Trophoblast cell (in vitro differentiated cells and primary cell): ENCODE results near the gene ADAMTSL1.

Experiments
- DNase-seq, 2 donors: peaks; one replicate each; pipeline ENCODE4 v3.0.0-alpha.2; 2016
- H2AFZ ChIP-seq: 2 replicates; pipeline ENCODE4 v1.6.1; 2013; ENCODE audit warnings: low read length, moderate library complexity, mild to moderate bottlenecking; ENCODE audit not compliant: insufficient read depth, poor library complexity
- H2AK5ac ChIP-seq: 2 replicates; pipeline ENCODE4 v1.6.1; 2013; ENCODE audit warnings: mild to moderate bottlenecking, low read length
- H2BK120ac ChIP-seq: 2 replicates; pipeline ENCODE4 v1.6.1; 2013; ENCODE audit warnings: low read length, mild to moderate bottlenecking, moderate library complexity; ENCODE audit not compliant: insufficient read depth, poor library complexity
- H2BK12ac ChIP-seq: 2 replicates; pipeline ENCODE4 v1.6.1; 2013; ENCODE audit warnings: mild to moderate bottlenecking, low read length, moderate library complexity
- H2BK5ac ChIP-seq: 2 replicates; pipeline ENCODE4 v1.6.1; 2013; ENCODE audit warnings: low read length, low read depth, moderate library complexity, mild to moderate bottlenecking; ENCODE audit not compliant: poor library complexity
- H3K14ac ChIP-seq: 2 replicates; pipeline ENCODE4 v1.6.1; 2013; ENCODE audit warnings: mild to moderate bottlenecking, low read length
- H3K18ac ChIP-seq: 2 replicates; pipeline ENCODE4 v1.6.1; 2013; ENCODE audit warnings: mild to moderate bottlenecking, low read length
- H3K23ac ChIP-seq: 2 replicates; pipeline ENCODE4 v1.6.1; 2013; ENCODE audit warnings: low read length
- H3K27ac ChIP-seq: 2 replicates; pipeline ENCODE4 v1.5.1; 2013; ENCODE audit warnings: low read depth, mild to moderate bottlenecking, inconsistent platforms, low read length, moderate library complexity
- H3K27me3 ChIP-seq: 2 replicates; pipeline ENCODE4 v1.6.1; 2013; ENCODE audit warnings: inconsistent platforms, mild to moderate bottlenecking, low read length, moderate library complexity; ENCODE audit not compliant: insufficient read depth
- H3K36me3 ChIP-seq, 2 experiments: 1 replicate in 1 of 2; 2 replicates in 1 of 2; pipeline ENCODE4 v1.6.1; 2013; ENCODE audit warnings: low read length in 2 of 2, mild to moderate bottlenecking in 2 of 2, moderate library complexity in 1 of 2; ENCODE audit not compliant: insufficient read depth in 2 of 2, control insufficient read depth in 1 of 2
- H3K4ac ChIP-seq: 2 replicates; pipeline ENCODE4 v1.6.1; 2013; ENCODE audit warnings: low read depth, mild to moderate bottlenecking, low read length, moderate library complexity
- H3K4me1 ChIP-seq, 2 experiments: 1 replicate in 1 of 2; 2 replicates in 1 of 2; pipeline ENCODE4 v1.6.1; 2013; ENCODE audit warnings: low read length in 2 of 2, mild to moderate bottlenecking in 2 of 2, moderate library complexity in 1 of 2; ENCODE audit not compliant: insufficient read depth in 2 of 2, control insufficient read depth in 1 of 2
- H3K4me2 ChIP-seq: 2 replicates; pipeline ENCODE4 v1.6.1; 2013; ENCODE audit warnings: inconsistent platforms, mild to moderate bottlenecking, low read length, moderate library complexity
- H3K4me3 ChIP-seq: 2 replicates; pipeline ENCODE4 v1.5.1; 2013; ENCODE audit warnings: mild to moderate bottlenecking, low read depth, low read length, inconsistent platforms
- H3K79me1 ChIP-seq: one replicate; pipeline ENCODE4 v1.6.1; 2013; ENCODE audit warnings: low read length
- H3K79me2 ChIP-seq: 2 replicates; pipeline ENCODE4 v1.6.1; 2013; ENCODE audit warnings: low read length, mild to moderate bottlenecking; ENCODE audit not compliant: control insufficient read depth, insufficient read depth, poor library complexity
- H3K9ac ChIP-seq: 2 replicates; pipeline ENCODE4 v1.6.1; 2013; ENCODE audit warnings: mild to moderate bottlenecking, low read length
- H3K9me3 ChIP-seq: 2 replicates; pipeline ENCODE4 v1.6.1; 2013; ENCODE audit warnings: low read depth, mild to moderate bottlenecking, control low read depth, inconsistent platforms, low read length; ENCODE audit not compliant: insufficient read depth
- H4K12ac ChIP-seq: 2 replicates; pipeline ENCODE4 v1.6.1; 2013; ENCODE audit warnings: low read depth, mild to moderate bottlenecking, low read length, moderate library complexity
- H4K8ac ChIP-seq: 2 replicates; pipeline ENCODE4 v1.6.1; 2013; ENCODE audit warnings: low read depth, mild to moderate bottlenecking, low read length, moderate library complexity
- H4K91ac ChIP-seq: one replicate; pipeline ENCODE4 v1.6.1; 2013; ENCODE audit warnings: low read depth, mild to moderate bottlenecking, low read length, moderate library complexity
- WGBS: extraction: QIAGEN DNeasy Blood & Tissue Kit; methylation state at CpG from one replicate; pipeline ENCODE4 v1.1.7; 2013; ENCODE audit warnings: missing lambda C conversion rate; ENCODE audit not compliant: insufficient read length, insufficient coverage; ENCODE audit errors: extremely low coverage; 5-methylcytosine and 5-hydroxymethylcytosine counted together

ADAMTSL1 gene

DNA sequence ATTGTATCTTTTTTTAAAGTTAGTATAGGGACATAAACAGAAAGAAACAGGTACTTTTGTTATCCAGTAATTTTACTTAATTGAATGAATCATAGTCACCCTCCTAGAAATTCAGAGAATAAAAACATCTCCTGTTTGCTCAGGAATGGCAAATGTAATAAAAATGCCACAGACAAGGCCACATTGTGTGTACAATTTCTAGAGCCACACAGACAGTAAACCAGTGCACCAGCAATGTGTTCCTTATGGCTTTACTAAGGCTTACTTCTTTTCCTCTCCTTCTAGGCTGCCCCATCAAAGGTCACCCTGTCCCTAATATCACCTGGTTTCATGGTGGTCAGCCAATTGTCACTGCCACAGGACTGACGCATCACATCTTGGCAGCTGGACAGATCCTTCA is 413.6 kb downstream of the ADAMTSL1 start:
- no peak overlapping the region for H2BK5ac ChIP-seq
- H4K8ac ChIP-seq = no peak overlapping the region
- H3K4me3 ChIP-seq = no peak overlapping the region
- H3K36me3 ChIP-seq = no peaks in the 10 kb centered on the region
- no peaks in the 10 kb centered on the region for H3K4me1 ChIP-seq
- no peak overlapping the region for H2BK12ac ChIP-seq
- H3K4ac ChIP-seq = no peak overlapping the region
- H2BK120ac ChIP-seq = no peak overlapping the region
- H3K79me2 ChIP-seq = no peaks in the 10 kb centered on the region
- H3K79me1 ChIP-seq = no peaks in the 10 kb centered on the region
- no peak overlapping the region for H3K23ac ChIP-seq
- H3K9ac ChIP-seq = no peak overlapping the region
- H2AFZ ChIP-seq = no peak overlapping the region
- no CpG with 5 or more reads among the region's 1 CpG for WGBS
- no peak overlapping the region for H2AK5ac ChIP-seq
- H4K91ac ChIP-seq = no peak overlapping the region
- H3K14ac ChIP-seq = no peak overlapping the region
- H3K27ac ChIP-seq = no peak overlapping the region
- no peak overlapping the region for H3K18ac ChIP-seq
- H3K27me3 ChIP-seq = no peaks in the 10 kb centered on the region
- DNase-seq = no peak
- H3K4me2 ChIP-seq = no peak overlapping the region
- no peak overlapping the region for H4K12ac ChIP-seq
- peaks cover 2% of the 10 kb centered on the region for H3K9me3 ChIP-seq

DNA sequence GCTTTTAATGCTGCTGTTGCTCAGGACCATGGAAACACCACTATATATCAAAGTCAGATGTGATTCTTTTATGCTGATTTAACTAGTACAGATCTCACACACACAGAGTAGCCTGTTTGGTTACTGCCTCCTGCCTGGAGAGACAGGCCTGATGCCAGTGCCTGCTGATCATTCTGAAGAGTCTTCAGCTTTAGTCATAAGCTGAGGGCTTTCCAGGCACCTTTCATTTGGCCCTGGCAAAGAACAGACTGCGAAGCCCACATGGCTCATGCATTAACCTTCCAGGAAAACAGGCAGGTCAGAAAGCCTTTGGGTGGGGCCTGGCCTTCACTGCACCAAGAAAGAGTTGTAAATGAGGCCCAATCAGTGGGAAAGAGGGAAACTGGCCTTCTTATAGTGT is 414.3 kb downstream of the ADAMTSL1 start:
- H4K91ac ChIP-seq = no peak overlapping the region
- no peak overlapping the region for H3K4me2 ChIP-seq
- no peak for DNase-seq
- H3K4ac ChIP-seq = no peak overlapping the region
- no peak overlapping the region for H3K14ac ChIP-seq
- H3K18ac ChIP-seq = no peak overlapping the region
- H2BK12ac ChIP-seq = no peak overlapping the region
- no peak overlapping the region for H3K9ac ChIP-seq
- no peak overlapping the region for H3K4me3 ChIP-seq
- H4K12ac ChIP-seq = no peak overlapping the region
- no peaks in the 10 kb centered on the region for H3K79me1 ChIP-seq
- no peaks in the 10 kb centered on the region for H3K27me3 ChIP-seq
- H2AK5ac ChIP-seq = no peak overlapping the region
- H4K8ac ChIP-seq = no peak overlapping the region
- WGBS = no CpG with 5 or more reads among the region's 1 CpG
- no peak overlapping the region for H3K23ac ChIP-seq
- no peak overlapping the region for H2BK120ac ChIP-seq
- no peak overlapping the region for H3K27ac ChIP-seq
- H3K36me3 ChIP-seq = no peaks in the 10 kb centered on the region
- no peaks in the 10 kb centered on the region for H3K79me2 ChIP-seq
- H3K4me1 ChIP-seq = no peaks in the 10 kb centered on the region
- H2BK5ac ChIP-seq = no peak overlapping the region
- H3K9me3 ChIP-seq = peaks cover 2% of the 10 kb centered on the region
- H2AFZ ChIP-seq = no peak overlapping the region

DNA sequence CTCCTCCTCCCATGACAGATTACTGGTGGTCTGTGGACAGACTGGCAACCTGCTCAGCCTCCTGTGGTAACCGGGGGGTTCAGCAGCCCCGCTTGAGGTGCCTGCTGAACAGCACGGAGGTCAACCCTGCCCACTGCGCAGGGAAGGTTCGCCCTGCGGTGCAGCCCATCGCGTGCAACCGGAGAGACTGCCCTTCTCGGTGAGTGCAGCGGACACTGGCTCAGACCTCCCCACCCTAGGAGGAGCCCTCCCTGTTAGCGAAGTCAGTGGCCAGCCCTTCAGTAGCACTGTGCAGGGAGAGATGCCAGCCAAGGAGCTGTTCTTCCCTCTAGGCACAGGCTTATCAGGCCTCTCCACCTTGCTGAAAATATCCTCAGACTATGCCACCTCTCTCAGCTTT is 415.6 kb downstream of the ADAMTSL1 start:
- no peak overlapping the region for H3K4me2 ChIP-seq
- H3K14ac ChIP-seq = no peak overlapping the region
- H3K4me3 ChIP-seq = no peak overlapping the region
- no CpG with 5 or more reads among the region's 12 CpGs for WGBS
- no peak overlapping the region for H2BK5ac ChIP-seq
- no peaks in the 10 kb centered on the region for H3K79me1 ChIP-seq
- H3K4ac ChIP-seq = no peak overlapping the region
- no peak overlapping the region for H3K9ac ChIP-seq
- H3K18ac ChIP-seq = no peak overlapping the region
- no peak overlapping the region for H2BK12ac ChIP-seq
- H3K4me1 ChIP-seq = no peaks in the 10 kb centered on the region
- H3K36me3 ChIP-seq = no peaks in the 10 kb centered on the region
- no peak overlapping the region for H2BK120ac ChIP-seq
- no peak overlapping the region for H3K27ac ChIP-seq
- H3K9me3 ChIP-seq = peaks cover 2% of the 10 kb centered on the region
- H4K12ac ChIP-seq = no peak overlapping the region
- H4K91ac ChIP-seq = no peak overlapping the region
- no peaks in the 10 kb centered on the region for H3K27me3 ChIP-seq
- no peak overlapping the region for H4K8ac ChIP-seq
- H2AFZ ChIP-seq = no peak overlapping the region
- H2AK5ac ChIP-seq = no peak overlapping the region
- no peak for DNase-seq
- no peak overlapping the region for H3K23ac ChIP-seq
- H3K79me2 ChIP-seq = no peaks in the 10 kb centered on the region

DNA sequence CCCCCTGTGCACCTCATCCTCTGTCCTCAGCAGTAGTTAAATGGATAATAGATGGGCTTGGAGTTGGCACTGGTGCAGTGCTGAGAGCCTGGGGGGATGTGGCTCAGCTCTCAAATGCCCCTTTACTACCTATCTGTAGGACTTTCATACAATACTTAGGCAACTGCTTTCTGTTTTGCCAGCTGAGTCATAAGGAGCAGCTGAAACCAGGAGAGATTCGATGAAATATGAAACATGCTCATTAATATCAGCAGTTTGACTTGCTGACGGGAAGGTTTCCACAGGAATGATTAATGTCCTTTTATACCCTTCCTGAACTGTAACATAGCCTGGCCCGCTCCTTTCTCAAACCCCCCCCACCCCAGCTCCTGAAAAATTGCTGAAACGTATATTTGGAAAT is 416.4 kb downstream of the ADAMTSL1 start:
- Histone ChIP-seq H3K9me3 (peaks cover 2% of the 10 kb centered on the region), H3K36me3 (no peaks in the 10 kb centered on the region), H2BK5ac (no peak overlapping the region), H3K79me1 (no peaks in the 10 kb centered on the region), H3K9ac (no peak overlapping the region), H4K8ac (no peak overlapping the region), H4K91ac (no peak overlapping the region), H3K14ac (no peak overlapping the region), H3K27ac (no peak overlapping the region), H3K23ac (no peak overlapping the region), H3K4me2 (no peak overlapping the region), H2BK12ac (no peak overlapping the region), H3K79me2 (no peaks in the 10 kb centered on the region), H4K12ac (no peak overlapping the region), H3K18ac (no peak overlapping the region), H2BK120ac (no peak overlapping the region), H3K4me3 (no peak overlapping the region), H2AK5ac (no peak overlapping the region), H3K4me1 (no peaks in the 10 kb centered on the region), H3K27me3 (no peaks in the 10 kb centered on the region), H3K4ac (no peak overlapping the region), H2AFZ (no peak overlapping the region)
- no CpG with 5 or more reads among the region's 4 CpGs for WGBS
- no peak for DNase-seq
